Peyer's patch (tissue), 4 donors: ENCODE data around the gene POLR3F.

Experiments used
- CTCF ChIP-seq, 6 experiments: fragments of 450-650 bp in 4 of 6; fragments of 200-600 bp in 2 of 6; sonication (generic) in 1 of 6; IDR thresholded peaks; one replicate each; pipeline ENCODE4 v1.5.1; 2017 to 2019; ENCODE audit warnings: antibody characterized with exemption in 6 of 6, mild to moderate bottlenecking in 3 of 6, moderate library complexity in 1 of 6
- POLR2A ChIP-seq, 2 donors: fragments of 450-650 bp; IDR thresholded peaks; one replicate each; pipeline ENCODE4 v1.5.1; 2017; ENCODE audit warnings: antibody characterized with exemption in 2 of 2, mild to moderate bottlenecking in 2 of 2, moderate library complexity in 2 of 2

- TF ChIP-seq CTCF (IDR thresholded peaks at IDR 0.05) (no peak), POLR2A (IDR thresholded peaks at IDR 0.05) (no peak)
These were observed 37.4 kb downstream of the POLR3F start for GRCh38 chr20:18504479-18505060.
